B cell (primary cell): ENCODE data around the gene RNF40. TPM values are rescaled to one million over a fixed set of nuclear protein-coding genes. Genes with fewer than 3 reads are reported as not detected.
A peak's percentile ranks its signal among the peaks of the same experiment; 100 is the strongest.

ENCODE experiments used
- ATAC-seq: fragments of 200-7000 bp; cut with Tn5 transposase; one replicate; pipeline ENCODE4 v1.10.0; 2021; ENCODE audit warnings: low read depth, mild to moderate bottlenecking, moderate number of reproducible peaks, moderate library complexity
- CTCF ChIA-PET: fragments of 350-600 bp; sonication (Branson Sonifier 250); formaldehyde crosslinking; loops from one replicate; lab custom pipeline; 2021; ENCODE audit warnings: antibody characterized with exemption, inconsistent platforms; lab: Charles Lee
- POLR2A ChIA-PET: fragments of 350-600 bp; sonication (Branson Sonifier 250); formaldehyde crosslinking; loops from one replicate; lab custom pipeline; 2021; ENCODE audit warnings: antibody characterized with exemption; lab: Charles Lee
- DNase-seq: peaks from one replicate; pipeline ENCODE4 v3.0.0; 2013
- H2AFZ ChIP-seq: 2 replicates; pipeline ENCODE4 v1.6.1; 2012; ENCODE audit warnings: mild to moderate bottlenecking, low read depth, low read length; ENCODE audit not compliant: insufficient read depth, poor library complexity, severe bottlenecking
- H3K27ac ChIP-seq, 2 donors: 1 replicate in 1 of 2; 2 replicates in 1 of 2; pipeline ENCODE4 v1.5.1; 2012 to 2013; ENCODE audit warnings: low read length in 2 of 2, mild to moderate bottlenecking in 2 of 2, moderate library complexity in 1 of 2
- H3K27me3 ChIP-seq, 4 experiments: fragments of 200-600 bp in 1 of 4; sonication (generic) in 1 of 4; replicated peaks in 1 of 4; 1 replicate in 2 of 4; 2 replicates in 2 of 4; pipeline versions ENCODE4 v1.6.1 to v1.7.0; 2013 to 2016; ENCODE audit warnings: low read length in 3 of 4, mild to moderate bottlenecking in 2 of 4, mixed read lengths in 1 of 4, moderate library complexity in 1 of 4; ENCODE audit not compliant: insufficient read depth in 4 of 4, control insufficient read depth in 3 of 4; ENCODE audit errors: control extremely low read depth in 1 of 4
- H3K36me3 ChIP-seq, 2 experiments: replicated peaks in 1 of 2; 1 replicate in 1 of 2; 2 replicates in 1 of 2; pipeline versions ENCODE4 v1.6.1 to v1.7.1; 2013; ENCODE audit warnings: low read length in 1 of 2; ENCODE audit not compliant: insufficient read depth in 2 of 2, control insufficient read depth in 1 of 2; ENCODE audit errors: control extremely low read depth in 1 of 2, extremely low read depth in 1 of 2
- H3K4me1 ChIP-seq, 2 donors: fragments of 200-600 bp in 1 of 2; sonication (generic) in 1 of 2; 1 replicate in 1 of 2; 2 replicates in 1 of 2; pipeline versions ENCODE4 v1.5.1 to v1.6.1; 2013 to 2017; ENCODE audit warnings: low read length in 2 of 2; ENCODE audit not compliant: control insufficient read depth in 2 of 2, insufficient read depth in 2 of 2
- H3K4me2 ChIP-seq: replicated peaks from 2 replicates; pipeline ENCODE3; 2012; ENCODE audit warnings: mild to moderate bottlenecking, low read depth, low read length; ENCODE audit not compliant: poor library complexity, severe bottlenecking
- H3K4me3 ChIP-seq, 5 experiments: fragments of 200-600 bp in 1 of 5; sonication (generic) in 1 of 5; 1 replicate in 3 of 5; 2 replicates in 2 of 5; pipeline versions ENCODE4 v1.5.1 to v1.7.0; 2011 to 2016; ENCODE audit warnings: low read length in 4 of 5, mild to moderate bottlenecking in 4 of 5, low read depth in 2 of 5, control low read depth in 1 of 5, moderate library complexity in 1 of 5; ENCODE audit not compliant: insufficient read depth in 1 of 5; ENCODE audit errors: control extremely low read depth in 1 of 5, extremely low read depth in 1 of 5
- H3K79me2 ChIP-seq: fragments of 200-600 bp; sonication (generic); one replicate; pipeline ENCODE4 v1.6.0; 2016; ENCODE audit warnings: low read length; ENCODE audit not compliant: control insufficient read depth, insufficient read depth
- H3K9ac ChIP-seq: fragments of 200-600 bp; sonication (generic); 2 replicates; pipeline ENCODE4 v1.6.1; 2017; ENCODE audit warnings: mild to moderate bottlenecking, low read length, moderate library complexity
- H3K9me3 ChIP-seq, 3 donors: one replicate each; pipeline versions ENCODE4 v1.6.1 to v1.7.1; 2013; ENCODE audit warnings: low read length in 2 of 3; ENCODE audit not compliant: control insufficient read depth in 2 of 3, insufficient read depth in 1 of 3; ENCODE audit errors: control extremely low read depth in 1 of 3
- H4K20me1 ChIP-seq: 2 replicates; pipeline ENCODE4 v1.6.0; 2012; ENCODE audit warnings: mild to moderate bottlenecking, low read length; ENCODE audit not compliant: insufficient read depth, control insufficient read depth, poor library complexity, severe bottlenecking
- H3K27ac Mint-ChIP-seq: one replicate; pipeline ENCODE4 v1.8.0; 2021; ENCODE audit warnings: mixed read lengths
- H3K27me3 Mint-ChIP-seq: one replicate; pipeline ENCODE4 v1.8.0; 2021; ENCODE audit warnings: mixed read lengths
- H3K4me1 Mint-ChIP-seq: one replicate; pipeline ENCODE4 v1.8.0; 2021; ENCODE audit warnings: mixed read lengths
- H3K4me3 Mint-ChIP-seq: one replicate; pipeline ENCODE4 v1.8.0; 2021; ENCODE audit warnings: mixed read lengths
- H3K9me3 Mint-ChIP-seq: one replicate; pipeline ENCODE4 v1.8.0; 2022; ENCODE audit warnings: mixed read lengths; ENCODE audit not compliant: insufficient read depth
- EZH2 ChIP-seq: IDR thresholded peaks from 2 replicates; pipeline ENCODE4 v1.6.1; 2012; ENCODE audit warnings: borderline replicate concordance, low read depth, mild to moderate bottlenecking, moderate library complexity, low read length; ENCODE audit not compliant: insufficient read depth, poor library complexity, severe bottlenecking
- WGBS: methylation state at CpG from one replicate; pipeline ENCODE4 v1.1.5; 2013; ENCODE audit warnings: missing lambda C conversion rate; ENCODE audit not compliant: insufficient coverage; 5-methylcytosine and 5-hydroxymethylcytosine counted together
- intact Hi-C: fragments of 100-400 bp; cut with micrococcal nuclease; formaldehyde crosslinking; loops from one replicate; pipeline ENCODE4 v1.10.0; 2022
- polyA plus RNA-seq: library from polyadenylated mRNA; depleted of rRNA; stranded (reverse); fragments of >200 nt; gene quantifications from 2 replicates; pipeline ENCODE4 v1.2.3, GENCODE V29; 2012
- total RNA-seq, 2 donors: library from RNA; stranded (reverse); fragments of 120-200 nt in 1 of 2; gene quantifications; 1 replicate in 1 of 2; 2 replicates in 1 of 2; pipeline versions ENCODE4 v1.2.3 to v1.2.4, GENCODE V29; 2013 to 2022
- TF ChIP-seq, protein P1 (sequence below): fragments of 200-600 bp; IDR thresholded peaks from one replicate; pipeline ENCODE4 v1.8.0; 2022; ENCODE audit warnings: antibody characterized with exemption, mild to moderate bottlenecking

Gene RNF40
- total and polyA plus RNA-seq, 2 donors (not counting 1 experiment from before 2014, with no cell fraction given) = 41.8 to 121 TPM

GRCh38 chr16:30775392-30776188 is 13.5 kb downstream of the RNF40 start:
- Histone ChIP-seq H2AFZ (peak overlapping the region; percentile 47), H3K4me1 (peaks cover 10 to 15% of the 10 kb centered on the region in 2 donors), H4K20me1 (peaks cover 32% of the 10 kb centered on the region), H3K79me2 (no peaks in the 10 kb centered on the region), H3K9me3 (no peaks in the 10 kb centered on the region), H3K27ac (no peak overlapping the region), H3K9ac (peak overlapping the region; percentile 63), H3K4me2 (peak overlapping the region; percentile 86), H3K36me3 (peaks cover 0 to 25% of the 10 kb centered on the region in 2 experiments), H3K4me3 (peak overlapping the region; percentile 33 to 66 (median 57)), H3K27me3 (peaks cover 0 to 19% (median 6%) of the 10 kb centered on the region in 4 experiments)
- CTCF ChIA-PET = interaction anchor here (1.2 kb wide), 1 partner anchor 126 kb away, joined by 7 read pairs; no protein-coding TSS in a partner anchor
- WGBS = 1% methylated on average over 81 of the region's 81 CpGs
- no peak for TF ChIP-seq EZH2
- H3K27ac Mint-ChIP-seq = peak overlapping the region; percentile 77
- no peaks in the 10 kb centered on the region for H3K9me3 Mint-ChIP-seq
- DNase-seq (peak; percentile 60), ATAC-seq (peak; percentile 71)
- H3K27me3 Mint-ChIP-seq = peaks cover 15% of the 10 kb centered on the region
- intact Hi-C loops = no loop called here
- POLR2A ChIA-PET = interaction anchor here (0.6 kb wide), 1 partner anchor 616 kb away, joined by 3 read pairs; no protein-coding TSS in a partner anchor
- peaks cover 26% of the 10 kb centered on the region for H3K4me1 Mint-ChIP-seq
- H3K4me3 Mint-ChIP-seq = peak overlapping the region; percentile 88

DNA sequence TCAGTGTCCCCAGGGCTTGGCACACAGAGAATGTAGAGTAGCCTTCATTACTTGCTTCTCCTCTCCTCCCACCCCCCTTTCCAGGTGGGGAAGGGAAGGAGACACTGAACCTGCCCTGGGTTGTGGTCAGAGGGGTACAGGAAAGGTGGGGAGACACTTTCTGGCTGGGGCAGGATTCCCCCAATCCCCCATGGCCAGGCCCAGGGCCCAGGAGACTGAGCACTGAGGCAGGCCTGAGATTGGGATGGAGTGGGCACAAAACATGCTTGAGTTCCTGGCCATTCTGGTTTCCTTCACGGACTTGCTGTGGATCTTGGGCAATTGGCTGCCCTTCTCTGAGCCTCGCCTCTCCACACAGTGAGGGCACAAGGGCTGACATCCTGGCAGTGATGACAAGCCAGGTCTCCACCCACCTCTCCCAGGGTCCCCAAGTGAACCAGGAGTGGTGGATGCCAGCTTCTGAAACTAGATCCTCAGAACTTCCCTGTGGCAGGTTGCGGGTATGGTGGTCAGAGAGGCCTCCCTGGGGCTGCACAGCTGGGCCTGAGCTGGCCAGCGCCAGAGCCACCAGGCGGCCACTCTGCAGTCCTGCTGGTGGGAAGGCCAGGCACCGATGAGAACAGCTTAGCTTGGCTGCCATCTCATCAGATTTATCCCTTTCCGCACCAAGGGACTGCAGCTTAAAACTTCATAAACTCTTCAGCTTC is 15.6 kb downstream of the RNF40 start:
- no peak overlapping the region for H3K4me2 ChIP-seq
- H3K9me3 Mint-ChIP-seq = no peaks in the 10 kb centered on the region
- ChIA-PET CTCF (no interaction called here), POLR2A (no interaction called here)
- ATAC-seq (no peak), DNase-seq (no peak)
- no peaks in the 10 kb centered on the region for H3K9me3 ChIP-seq
- no peak overlapping the region for H3K27ac Mint-ChIP-seq
- H3K27ac ChIP-seq = no peak overlapping the region
- intact Hi-C loops = no loop called here
- H3K4me1 Mint-ChIP-seq = peaks cover 25% of the 10 kb centered on the region
- H3K4me1 ChIP-seq = peaks cover 10 to 15% of the 10 kb centered on the region in 2 donors
- H3K9ac ChIP-seq = no peak overlapping the region
- H4K20me1 ChIP-seq = peaks cover 32% of the 10 kb centered on the region
- TF ChIP-seq EZH2 = no peak
- TF ChIP-seq, protein P1, sequence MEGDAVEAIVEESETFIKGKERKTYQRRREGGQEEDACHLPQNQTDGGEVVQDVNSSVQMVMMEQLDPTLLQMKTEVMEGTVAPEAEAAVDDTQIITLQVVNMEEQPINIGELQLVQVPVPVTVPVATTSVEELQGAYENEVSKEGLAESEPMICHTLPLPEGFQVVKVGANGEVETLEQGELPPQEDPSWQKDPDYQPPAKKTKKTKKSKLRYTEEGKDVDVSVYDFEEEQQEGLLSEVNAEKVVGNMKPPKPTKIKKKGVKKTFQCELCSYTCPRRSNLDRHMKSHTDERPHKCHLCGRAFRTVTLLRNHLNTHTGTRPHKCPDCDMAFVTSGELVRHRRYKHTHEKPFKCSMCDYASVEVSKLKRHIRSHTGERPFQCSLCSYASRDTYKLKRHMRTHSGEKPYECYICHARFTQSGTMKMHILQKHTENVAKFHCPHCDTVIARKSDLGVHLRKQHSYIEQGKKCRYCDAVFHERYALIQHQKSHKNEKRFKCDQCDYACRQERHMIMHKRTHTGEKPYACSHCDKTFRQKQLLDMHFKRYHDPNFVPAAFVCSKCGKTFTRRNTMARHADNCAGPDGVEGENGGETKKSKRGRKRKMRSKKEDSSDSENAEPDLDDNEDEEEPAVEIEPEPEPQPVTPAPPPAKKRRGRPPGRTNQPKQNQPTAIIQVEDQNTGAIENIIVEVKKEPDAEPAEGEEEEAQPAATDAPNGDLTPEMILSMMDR = no peak
- H3K27me3 ChIP-seq = peaks cover 0 to 19% (median 6%) of the 10 kb centered on the region in 4 experiments
- peaks cover 15% of the 10 kb centered on the region for H3K27me3 Mint-ChIP-seq
- 94% methylated on average over 6 of the region's 7 CpGs for whole genome bisulfite sequencing
- H3K4me3 ChIP-seq = no peak overlapping the region
- no peak overlapping the region for H2AFZ ChIP-seq
- H3K4me3 Mint-ChIP-seq = peak overlapping the region; percentile 67
- no peaks in the 10 kb centered on the region for H3K79me2 ChIP-seq
- peaks cover 0 to 12% of the 10 kb centered on the region in 2 experiments for H3K36me3 ChIP-seq
